HepG2 (cell line): ENCODE data around the gene NOTUM. TPM values are rescaled to one million over a fixed set of nuclear protein-coding genes. Genes with fewer than 3 reads are reported as not detected.
A peak's percentile ranks its signal among the peaks of the same experiment; 100 is the strongest.

Source experiments
- ARNT2 ChIP-seq: sonication (generic); formaldehyde crosslinking; IDR thresholded peaks from 2 replicates; pipeline ENCODE4 v1.8.0; 2022; ENCODE audit warnings: mild to moderate bottlenecking, low read depth, missing genetic modification reagents, moderate library complexity
- BRF2 ChIP-seq: sonication (generic); formaldehyde crosslinking; IDR thresholded peaks from 2 replicates; pipeline ENCODE4 v1.8.1; 2022; ENCODE audit warnings: mild to moderate bottlenecking, missing genetic modification reagents
- HNRNPL ChIP-seq: fragments of 200-400 bp; formaldehyde crosslinking; IDR thresholded peaks from 2 replicates; pipeline ENCODE4 v1.6.1; 2017; ENCODE audit warnings: mild to moderate bottlenecking, low read depth, low read length
- MTA1 ChIP-seq: sonication (generic); formaldehyde crosslinking; IDR thresholded peaks from 2 replicates; pipeline ENCODE4 v1.4.0; 2020; ENCODE audit warnings: missing genetic modification reagents, mild to moderate bottlenecking, borderline replicate concordance
- NCOA1 ChIP-seq: sonication (generic); formaldehyde crosslinking; IDR thresholded peaks from 2 replicates; pipeline ENCODE4 v1.9.0; 2021; ENCODE audit warnings: missing genetic modification reagents
- NFKB2 ChIP-seq: sonication (generic); formaldehyde crosslinking; IDR thresholded peaks from 2 replicates; pipeline ENCODE4 v1.4.0; 2020; ENCODE audit warnings: missing genetic modification reagents, borderline replicate concordance
- NPAS2 ChIP-seq: sonication (generic); formaldehyde crosslinking; IDR thresholded peaks from 2 replicates; pipeline ENCODE4 v1.8.0; 2022; ENCODE audit warnings: mild to moderate bottlenecking, missing genetic modification reagents, borderline replicate concordance
- PAXIP1 ChIP-seq: sonication (generic); formaldehyde crosslinking; conservative IDR thresholded peaks from 2 replicates; pipeline ENCODE4 v1.4.0; 2020; ENCODE audit warnings: mild to moderate bottlenecking, missing genetic modification reagents, moderate library complexity
- SMAD1 ChIP-seq: sonication (generic); formaldehyde crosslinking; IDR thresholded peaks from 2 replicates; pipeline ENCODE4 v1.4.0; 2020; ENCODE audit warnings: missing genetic modification reagents, low read depth, mild to moderate bottlenecking, borderline replicate concordance
- TBX2 ChIP-seq: sonication (generic); formaldehyde crosslinking; IDR thresholded peaks from 2 replicates; pipeline ENCODE4 v1.5.0; 2020; ENCODE audit warnings: missing genetic modification reagents, mild to moderate bottlenecking, borderline replicate concordance
- TGIF2 ChIP-seq: IDR thresholded peaks from 2 replicates; pipeline ENCODE4 v1.6.1; 2016; ENCODE audit warnings: control low read depth, missing compliant biosample characterization
- THAP7 ChIP-seq: sonication (generic); formaldehyde crosslinking; IDR thresholded peaks from 2 replicates; pipeline ENCODE4 v1.8.1; 2023; ENCODE audit warnings: mild to moderate bottlenecking, missing genetic modification reagents
- YEATS2 ChIP-seq: sonication (generic); formaldehyde crosslinking; IDR thresholded peaks from 2 replicates; pipeline ENCODE4 v1.4.0; 2020; ENCODE audit warnings: missing genetic modification reagents, borderline replicate concordance
- ZNF225 ChIP-seq: sonication (generic); formaldehyde crosslinking; IDR thresholded peaks from 2 replicates; pipeline ENCODE4 v1.4.0; 2020; ENCODE audit warnings: mild to moderate bottlenecking, missing genetic modification reagents
- ZNF280B ChIP-seq: sonication (generic); formaldehyde crosslinking; IDR thresholded peaks from 2 replicates; pipeline ENCODE4 v1.5.0; 2020; ENCODE audit warnings: missing genetic modification reagents, mild to moderate bottlenecking, borderline replicate concordance
- ZNF44 ChIP-seq: sonication (generic); formaldehyde crosslinking; IDR thresholded peaks from 2 replicates; pipeline ENCODE4 v1.5.1; 2020; ENCODE audit warnings: mild to moderate bottlenecking, missing genetic modification reagents
- ZNF552 ChIP-seq: sonication (generic); formaldehyde crosslinking; IDR thresholded peaks from 2 replicates; pipeline ENCODE4 v1.9.0; 2022; ENCODE audit warnings: missing genetic modification reagents, mild to moderate bottlenecking, borderline replicate concordance
- ZNF619 ChIP-seq: sonication (generic); formaldehyde crosslinking; IDR thresholded peaks from 2 replicates; pipeline ENCODE4 v1.4.0; 2020; ENCODE audit warnings: mild to moderate bottlenecking, missing genetic modification reagents
- ZNF747 ChIP-seq: sonication (generic); formaldehyde crosslinking; IDR thresholded peaks from 2 replicates; pipeline ENCODE4 v1.8.1; 2023; ENCODE audit warnings: missing genetic modification reagents, mild to moderate bottlenecking, borderline replicate concordance
- polyA plus RNA-seq, 8 experiments: library from polyadenylated mRNA; depleted of rRNA in 3 of 8; stranded (reverse) in 7 of 8; unstranded in 1 of 8; fragments of >200 nt; fragmentation: Illumina TruSeq in 4 of 8; extraction: Trizol in 4 of 8; gene quantifications; 2 replicates each; pipeline versions ENCODE4 v1.2.1 to v1.2.3, GENCODE V29; 2011 to 2016; ENCODE audit warnings: low read depth in 4 of 8, missing spikeins in 1 of 8, mixed read lengths in 1 of 8; ENCODE audit not compliant: insufficient read depth in 1 of 8
- total RNA-seq, 5 experiments: library from RNA; depleted of rRNA; stranded (reverse); fragments of >200 nt; fragmentation: Illumina TruSeq; extraction: Trizol; gene quantifications; 2 replicates each; pipeline ENCODE4 v1.2.3, GENCODE V29; 2016; ENCODE audit warnings: low read depth in 1 of 5

Gene NOTUM
- total and polyA plus RNA-seq, 2 of the 13 experiments (the other 11 are each of a cell fraction or from before 2014, with no cell fraction given): 150 to 160 TPM

- TF ChIP-seq NPAS2 (CRISPR knock-in tag): no peak
- TF ChIP-seq ZNF280B (CRISPR knock-in tag): peak; percentile 51; the same call in 1 of the 2 replicates
- TF ChIP-seq MTA1 (CRISPR knock-in tag): peak; percentile 57; the same call in 1 of the 2 replicates
- 0 out of 2 replicates have a peak, but pooled peaks have one; percentile 45 for TF ChIP-seq ZNF619 (CRISPR knock-in tag)
- TF ChIP-seq SMAD1 (CRISPR knock-in tag): 0 out of 2 replicates have a peak, but pooled peaks have one; percentile 41
- TF ChIP-seq TBX2 (CRISPR knock-in tag): peak; percentile 45; the same call in 1 of the 2 replicates
- no peak for TF ChIP-seq NCOA1
- TF ChIP-seq ARNT2: 0 out of 2 replicates have a peak, but pooled peaks have one; percentile 48
- TF ChIP-seq PAXIP1 (CRISPR knock-in tag): peak; percentile 41
- TF ChIP-seq YEATS2 (CRISPR knock-in tag): no peak
- TF ChIP-seq ZNF747 (CRISPR knock-in tag): no peak
- no peak for TF ChIP-seq ZNF44
- peak; percentile 69; the same call in 1 of the 2 replicates for TF ChIP-seq HNRNPL
- no peak for TF ChIP-seq ZNF552 (CRISPR knock-in tag)
- no peak; the same call in 1 of the 2 replicates for TF ChIP-seq BRF2 (CRISPR knock-in tag)
- peak; percentile 35; the same call in 1 of the 2 replicates for TF ChIP-seq NFKB2 (CRISPR knock-in tag)
- peak; percentile 79; the same call in 1 of the 2 replicates for TF ChIP-seq ZNF225 (CRISPR knock-in tag)
- TF ChIP-seq TGIF2 (CRISPR knock-in tag): no peak
- TF ChIP-seq THAP7 (CRISPR knock-in tag): no peak
Observed at GRCh38 chr17:81968850-81969812, 8.1 kb upstream of the NOTUM start (continued).
